ENCODE measurements around the gene SCN9A.

The SCN9A gene

DNA sequence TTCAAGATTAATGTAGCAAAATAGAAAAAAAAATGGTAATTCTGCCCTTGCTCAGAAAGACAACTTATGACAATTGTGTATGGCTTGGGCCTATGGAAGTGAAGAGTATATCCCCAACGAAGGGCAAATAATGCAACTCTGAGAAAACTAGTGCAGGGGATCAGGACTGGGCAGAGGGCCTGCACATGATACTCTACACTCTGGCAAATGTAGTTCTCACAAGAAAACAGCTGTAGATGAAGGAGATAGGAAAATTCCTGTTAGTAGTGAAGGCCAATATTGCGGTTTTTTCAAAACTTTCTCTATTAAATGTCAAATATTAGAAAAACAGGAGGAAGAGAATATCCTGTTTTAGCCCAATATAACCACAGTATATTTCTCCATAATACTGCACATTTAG is 77.8 kb downstream of the SCN9A start:
- DNase-seq (ENCODE audit: low read depth), result no peak
- TF ChIP-seq CTCF (IDR thresholded peaks at IDR 0.05; ENCODE audit: insufficient read depth, low read depth, low read length, missing control alignments), result no peak
- no peak overlapping the region for H3K4me3 ChIP-seq (ENCODE audit: low read length)

DNA sequence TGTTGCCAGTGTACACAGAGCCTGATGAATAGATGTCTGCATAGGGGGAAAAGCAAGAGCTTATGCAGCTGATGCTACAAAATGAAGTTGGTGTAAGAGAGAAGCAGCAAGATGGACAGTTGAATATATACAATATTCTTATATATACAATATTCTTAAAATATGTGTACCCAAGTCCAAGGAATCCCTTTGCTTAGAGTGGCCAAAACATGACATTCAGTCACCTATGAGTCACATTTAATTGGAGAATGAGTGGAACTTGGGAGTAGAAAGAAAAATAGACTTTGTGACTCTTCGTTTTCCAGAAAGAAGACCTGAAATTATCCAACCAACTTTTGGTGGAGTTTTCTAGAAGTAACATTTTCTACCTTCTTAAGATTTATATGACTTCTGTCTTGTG is 81.8 kb downstream of the SCN9A start:
- no peak for TF ChIP-seq CTCF (IDR thresholded peaks at IDR 0.05; ENCODE audit: insufficient read depth, low read depth, low read length, missing control alignments)
- no peak for DNase-seq (ENCODE audit: low read depth)
- no peak overlapping the region for H3K4me3 ChIP-seq (ENCODE audit: low read length)

- no peak for TF ChIP-seq CTCF (IDR thresholded peaks at IDR 0.05; ENCODE audit: insufficient read depth, low read depth, low read length, missing control alignments)
- DNase-seq (ENCODE audit: low read depth), result peak; percentile 41
These were observed 90.5 kb downstream of the SCN9A start for GRCh38 chr2:166285215-166285614.

DNA sequence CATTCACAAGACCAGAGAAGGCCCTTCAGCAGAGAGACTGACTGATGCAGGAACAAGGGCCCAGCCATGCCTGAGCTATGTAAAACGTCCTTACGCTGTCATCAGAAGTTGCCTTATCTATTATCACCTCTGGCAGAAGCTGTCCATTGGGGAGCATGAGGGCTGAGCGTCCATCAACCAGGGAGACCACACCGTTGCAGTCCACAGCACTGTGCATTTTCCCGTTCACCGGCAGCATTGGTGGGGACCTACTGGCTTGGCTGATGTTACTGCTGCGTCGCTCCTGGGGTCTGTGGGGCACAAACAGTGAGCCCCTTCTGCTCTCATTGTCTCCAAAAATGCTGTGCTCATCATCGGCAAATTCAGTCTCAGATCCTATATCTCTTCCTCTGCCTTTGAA is 91.4 kb downstream of the SCN9A start:
- no peak for DNase-seq (ENCODE audit: low read depth)
- no peak overlapping the region for H3K4me3 ChIP-seq (ENCODE audit: low read length)
- TF ChIP-seq CTCF (IDR thresholded peaks at IDR 0.05; ENCODE audit: insufficient read depth, low read depth, low read length, missing control alignments), result no peak

More at GRCh38 chr2:166285215-166285614, 90.5 kb downstream of the SCN9A start:
- H3K4me3 ChIP-seq (ENCODE audit: low read length), result no peak overlapping the region

- no peak for DNase-seq (ENCODE audit: low read depth)
- no peak for TF ChIP-seq CTCF (IDR thresholded peaks at IDR 0.05; ENCODE audit: insufficient read depth, low read depth, low read length, missing control alignments)
- no peak overlapping the region for H3K4me3 ChIP-seq (ENCODE audit: low read length)
These were observed 93.6 kb downstream of the SCN9A start for GRCh38 chr2:166282154-166282553.

DNA sequence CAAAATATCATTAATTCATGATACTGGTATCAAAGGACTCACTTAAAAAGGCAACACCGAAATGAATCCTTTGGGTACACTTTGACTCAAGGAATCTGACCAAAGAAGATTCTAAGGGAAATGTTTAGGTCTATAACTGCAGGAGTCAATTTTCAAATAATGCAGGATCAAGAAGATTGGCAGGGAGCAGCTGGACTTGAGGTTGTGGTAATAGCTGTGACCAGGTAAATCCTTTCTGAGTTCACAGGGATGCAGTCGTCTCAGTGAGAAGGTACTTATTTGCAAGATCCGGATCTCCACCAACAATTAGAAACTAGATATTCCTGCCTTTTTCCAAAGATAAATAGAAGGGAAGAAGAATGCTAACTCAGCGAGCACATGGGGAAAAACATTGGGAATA is 96.9 kb downstream of the SCN9A start:
- DNase-seq (ENCODE audit: low read depth), result no peak
- no peak overlapping the region for H3K4me3 ChIP-seq (ENCODE audit: low read length)

More for the DNA sequence above, 96.9 kb downstream of the SCN9A start:
- TF ChIP-seq CTCF (IDR thresholded peaks at IDR 0.05; ENCODE audit: insufficient read depth, low read depth, low read length, missing control alignments), result no peak

All from epithelial cell of esophagus (primary cell).